Erythroblast (primary cell): ENCODE data around the gene TRMO.

Experiments
- GATA1 ChIP-seq: IDR thresholded peaks from 2 replicates; pipeline ENCODE4 v1.6.1; 2011; ENCODE audit warnings: low read depth, mild to moderate bottlenecking, control low read depth, low read length, moderate library complexity
- POLR2A ChIP-seq: IDR thresholded peaks from 2 replicates; pipeline ENCODE4 v1.6.1; 2011; ENCODE audit warnings: mild to moderate bottlenecking, low read length

GRCh38 chr9:97919217-97919813, 3.0 kb downstream of the TRMO start:
- no peak for TF ChIP-seq POLR2A
- TF ChIP-seq GATA1, result no peak
